ENCODE data around the gene COL15A1. TPM values are rescaled to one million over a fixed set of nuclear protein-coding genes. Genes with fewer than 3 reads are reported as not detected.
A peak's percentile ranks its signal among the peaks of the same experiment; 100 is the strongest.
"Not testable (repeated sequence)": the region's sequence is repeated elsewhere in the genome, so short reads cannot be mapped to it uniquely, and the experiment has no call there.

The COL15A1 gene
- not detected for total RNA-seq

DNA sequence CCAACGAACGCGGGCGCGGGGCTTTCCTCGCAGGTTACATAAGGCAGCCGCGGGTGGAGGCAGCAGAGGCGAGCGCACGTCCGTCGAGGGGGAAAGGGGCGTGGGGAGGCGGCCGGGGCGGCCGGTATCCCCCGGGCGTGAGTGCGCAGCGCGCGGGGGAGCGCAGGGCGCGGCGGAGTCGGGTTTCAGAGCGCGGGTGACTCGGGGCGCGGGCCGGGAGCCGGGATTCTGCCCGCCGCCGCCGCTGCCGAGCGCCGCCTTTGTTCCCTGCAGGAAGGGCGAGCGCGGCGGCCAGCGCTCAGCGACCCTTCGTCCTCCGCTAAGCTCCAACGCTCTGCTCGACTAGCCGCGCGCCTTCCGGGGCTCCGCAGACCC is at the start of gene COL15A1:
COL15A1 (plus strand) TSS at position 226 of the 375 bp plus-strand sequence. CDS start 155 bp downstream, outside the sequence.
- ChIA-PET POLR2A (no interaction called here), CTCF (interaction anchor here (0.6 kb wide), 1 partner anchor 30 kb away, joined by 3 read pairs; no protein-coding TSS in a partner anchor)
- intact Hi-C loops (cut with DNase I, micrococcal nuclease): no loop called here
- Mint-ChIP-seq H3K4me3 (peak within 1 kb of the TSS; percentile 46), H3K27me3 (peaks cover 55% of the 10 kb centered on the region), H3K9me3 (ENCODE audit: low read depth) (no peaks in the 10 kb centered on the region), H3K4me1 (peaks cover 6% of the 10 kb centered on the region), H3K27ac (no peak within 1 kb of the TSS), H3K36me3 (ENCODE audit: low read depth) (no peaks in the 10 kb centered on the region)
- no peak for ATAC-seq
- DNase-seq: no peak

DNA sequence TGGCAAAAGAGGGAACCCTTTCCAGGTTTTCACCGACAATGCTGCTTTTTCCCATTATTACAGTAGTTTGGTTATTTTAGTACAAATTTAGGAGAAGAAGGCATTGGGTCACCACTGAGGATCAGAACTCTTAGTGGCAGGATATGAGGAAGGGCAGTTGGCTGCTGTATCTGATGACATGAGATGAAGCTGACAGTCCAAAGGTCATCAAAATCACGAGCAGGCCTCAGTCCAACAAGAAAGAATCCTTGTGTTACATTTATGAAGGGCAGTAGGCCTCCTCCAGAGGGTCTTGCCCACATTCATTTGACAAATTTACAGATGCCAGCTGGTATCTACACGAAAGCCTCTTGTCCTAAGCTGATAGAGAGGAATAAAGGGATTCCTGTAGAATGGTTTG is 49.5 kb upstream of the COL15A1 start:
- H3K27ac Mint-ChIP-seq: no peak overlapping the region
- peaks cover 4% of the 10 kb centered on the region for H3K9me3 Mint-ChIP-seq (ENCODE audit: low read depth)

DNA sequence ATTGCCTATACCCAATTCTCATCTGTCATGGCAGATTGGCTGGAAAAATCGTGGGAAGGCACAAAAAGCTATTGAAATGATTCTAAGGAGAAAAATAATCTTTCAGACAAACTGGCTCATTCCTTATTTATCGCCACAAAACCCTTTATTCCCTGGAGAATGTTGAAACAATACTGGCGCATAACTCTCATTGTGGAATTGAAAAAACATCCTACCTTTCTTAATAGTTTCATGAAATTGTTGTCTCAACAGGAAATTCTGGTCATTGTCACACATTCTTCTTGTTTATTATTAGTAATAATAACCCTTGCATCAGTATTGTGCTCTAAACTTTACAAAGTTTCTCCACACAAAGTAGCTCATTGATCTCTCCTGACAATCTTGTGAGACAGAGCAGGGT is 48.9 kb upstream of the COL15A1 start:
- ChIA-PET POLR2A (no interaction called here), CTCF (interaction anchor here (0.8 to 2.4 kb wide), 2 partner anchors 47 to 104 kb away, joined by 5 to 8 read pairs; no protein-coding TSS in a partner anchor)
- Mint-ChIP-seq H3K27me3 (peaks cover 20% of the 10 kb centered on the region), H3K9me3 (ENCODE audit: low read depth) (peaks cover 4% of the 10 kb centered on the region), H3K4me1 (peaks cover 3% of the 10 kb centered on the region), H3K4me3 (no peak overlapping the region), H3K27ac (no peak overlapping the region), H3K36me3 (ENCODE audit: low read depth) (no peaks in the 10 kb centered on the region)
- intact Hi-C loops (cut with DNase I, micrococcal nuclease): no loop called here
- ATAC-seq: no peak
- DNase-seq: no peak

More for the DNA sequence above, 49.5 kb upstream of the COL15A1 start:
- no peak for ATAC-seq
- ChIA-PET POLR2A (no interaction called here), CTCF (interaction anchor here (0.8 to 2.4 kb wide), 2 partner anchors 47 to 104 kb away, joined by 5 to 8 read pairs; no protein-coding TSS in a partner anchor)
- Mint-ChIP-seq H3K4me3 (no peak overlapping the region), H3K4me1 (no peaks in the 10 kb centered on the region), H3K27me3 (peaks cover 20% of the 10 kb centered on the region), H3K36me3 (ENCODE audit: low read depth) (no peaks in the 10 kb centered on the region)
- intact Hi-C loops (cut with DNase I, micrococcal nuclease): no loop called here
- DNase-seq: no peak

DNA sequence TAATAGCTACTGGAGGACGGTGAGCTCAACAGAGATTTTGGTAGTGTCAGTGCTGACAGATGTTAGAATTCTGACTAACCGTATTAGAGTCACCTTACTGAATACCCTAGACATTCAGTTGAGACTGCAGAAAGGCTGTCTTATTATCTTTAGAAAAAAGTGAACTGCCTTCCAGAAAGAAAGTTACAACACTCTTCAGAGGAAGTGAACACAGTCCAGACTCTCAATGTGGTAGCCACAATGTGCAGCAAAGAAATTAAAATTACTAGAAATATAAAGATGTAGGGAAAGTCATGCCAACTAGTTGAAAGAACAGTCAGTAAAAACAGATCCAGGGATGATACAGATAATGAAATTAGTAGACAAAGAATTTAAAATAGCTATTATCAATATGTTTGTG is 47.1 kb upstream of the COL15A1 start:
- H3K9me3 Mint-ChIP-seq (ENCODE audit: low read depth): peaks cover 4% of the 10 kb centered on the region
- no peak overlapping the region for H3K4me3 Mint-ChIP-seq
- CTCF ChIA-PET: no interaction called here
- intact Hi-C loops (cut with DNase I, micrococcal nuclease): no loop called here
- no peaks in the 10 kb centered on the region for H3K36me3 Mint-ChIP-seq (ENCODE audit: low read depth)
- H3K27ac Mint-ChIP-seq: no peak overlapping the region
- H3K4me1 Mint-ChIP-seq: peaks cover 4% of the 10 kb centered on the region
- H3K27me3 Mint-ChIP-seq: peaks cover 17% of the 10 kb centered on the region
- POLR2A ChIA-PET: no interaction called here
- ATAC-seq: no peak
- no peak for DNase-seq

DNA sequence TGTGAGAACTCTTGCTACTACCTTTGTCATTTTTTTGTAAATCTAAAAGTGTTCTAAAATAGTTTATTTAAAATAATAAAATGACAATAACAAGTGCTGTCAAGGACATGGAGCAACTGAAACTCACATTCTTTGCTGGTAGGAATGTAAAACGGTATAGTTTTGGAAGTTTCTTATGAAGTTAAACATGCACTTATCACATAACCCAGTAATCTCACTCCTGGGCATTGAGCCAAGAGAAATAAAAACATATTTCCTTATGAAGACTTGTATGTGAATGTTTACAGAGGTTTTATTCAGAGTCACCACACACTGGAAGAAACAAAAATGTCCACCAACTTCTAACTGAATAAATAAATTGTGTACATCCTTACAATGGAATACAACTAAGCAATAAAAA is 46.0 kb upstream of the COL15A1 start:
- ATAC-seq: no peak
- Mint-ChIP-seq H3K27me3 (peaks cover 17% of the 10 kb centered on the region), H3K9me3 (ENCODE audit: low read depth) (peaks cover 4% of the 10 kb centered on the region), H3K27ac (no peak overlapping the region), H3K4me1 (peaks cover 4% of the 10 kb centered on the region), H3K36me3 (ENCODE audit: low read depth) (no peaks in the 10 kb centered on the region), H3K4me3 (no peak overlapping the region)
- ChIA-PET POLR2A (no interaction called here), CTCF (no interaction called here)
- no peak for DNase-seq
- intact Hi-C loops (cut with DNase I, micrococcal nuclease): no loop called here

DNA sequence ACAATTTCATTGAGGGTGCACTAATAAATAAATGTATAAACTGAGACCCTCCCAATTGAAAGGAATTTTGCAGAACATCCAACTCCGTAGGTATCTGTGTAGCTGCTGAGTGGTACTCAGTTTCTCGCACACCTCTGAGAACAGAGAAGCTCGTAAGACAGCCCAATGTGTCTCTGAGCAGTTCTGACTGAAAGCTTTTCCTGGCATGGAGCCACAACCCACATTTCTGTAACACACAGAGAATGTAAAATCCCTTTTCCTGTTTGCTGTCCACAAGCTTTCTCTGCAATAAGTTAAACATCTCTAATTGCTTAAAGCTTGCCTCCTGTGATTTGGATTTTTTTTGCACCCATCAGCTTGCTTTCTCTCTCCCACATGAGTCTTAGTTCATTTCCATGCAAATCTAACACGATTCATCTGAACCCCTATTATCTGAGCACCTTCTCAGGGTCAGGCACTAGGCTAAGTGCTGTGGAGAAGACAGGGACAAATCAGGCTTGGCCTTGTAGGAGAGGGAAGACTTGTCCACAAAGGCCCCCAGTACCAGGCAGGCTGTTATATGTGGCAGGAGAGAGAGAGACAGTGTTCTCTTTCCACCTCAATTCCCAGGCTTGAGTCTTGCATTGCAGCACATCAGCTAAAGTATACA is 44.2 kb upstream of the COL15A1 start:
- intact Hi-C loops (cut with DNase I, micrococcal nuclease): no loop called here
- CTCF ChIA-PET: interaction anchor here (0.6 to 1.4 kb wide), 5 partner anchors 17 to 365 kb away, joined by 3 to 4 read pairs (median 3); no protein-coding TSS in a partner anchor
- Mint-ChIP-seq H3K36me3 (ENCODE audit: low read depth) (no peaks in the 10 kb centered on the region), H3K27me3 (peaks cover 21% of the 10 kb centered on the region), H3K27ac (no peak overlapping the region), H3K4me1 (peaks cover 4% of the 10 kb centered on the region), H3K4me3 (no peak overlapping the region), H3K9me3 (ENCODE audit: low read depth) (peaks cover 4% of the 10 kb centered on the region)
- no peak for ATAC-seq
- DNase-seq: peak; percentile 38
- POLR2A ChIA-PET: interaction anchor here (0.6 kb wide), 1 partner anchor 390 kb away, joined by 5 read pairs; no protein-coding TSS in a partner anchor

DNA sequence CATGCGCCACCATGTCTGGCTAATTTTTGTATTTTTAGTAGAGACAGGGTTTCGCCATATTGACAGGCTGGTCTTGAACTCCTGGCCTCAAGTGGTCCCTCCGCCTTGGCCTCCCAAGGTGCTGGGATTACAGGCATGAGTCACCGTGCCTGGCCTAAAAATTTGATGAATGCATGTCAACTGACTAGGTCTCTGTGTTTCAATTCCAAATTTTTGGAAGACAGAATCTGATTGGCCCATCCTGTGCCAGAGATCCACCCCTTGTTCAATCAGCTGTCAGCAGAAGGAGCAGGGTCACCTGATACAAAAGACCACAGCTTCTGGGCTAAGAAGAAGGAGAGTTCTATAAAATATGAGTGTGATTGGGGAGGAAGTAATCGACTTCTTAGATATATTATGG is 43.5 kb upstream of the COL15A1 start:
- DNase-seq (no peak), ATAC-seq (no peak)
- intact Hi-C loops (cut with DNase I, micrococcal nuclease): no loop called here
- H3K36me3 Mint-ChIP-seq (ENCODE audit: low read depth): no peaks in the 10 kb centered on the region
- POLR2A ChIA-PET: no interaction called here
- peaks cover 17% of the 10 kb centered on the region for H3K27me3 Mint-ChIP-seq
- H3K4me3 Mint-ChIP-seq: no peak overlapping the region
- peaks cover 4% of the 10 kb centered on the region for H3K9me3 Mint-ChIP-seq (ENCODE audit: low read depth)
- CTCF ChIA-PET: interaction anchor here (1.1 kb wide), 1 partner anchor 20 kb away, joined by 3 read pairs; no protein-coding TSS in a partner anchor
- H3K27ac Mint-ChIP-seq: no peak overlapping the region
- peaks cover 4% of the 10 kb centered on the region for H3K4me1 Mint-ChIP-seq

DNA sequence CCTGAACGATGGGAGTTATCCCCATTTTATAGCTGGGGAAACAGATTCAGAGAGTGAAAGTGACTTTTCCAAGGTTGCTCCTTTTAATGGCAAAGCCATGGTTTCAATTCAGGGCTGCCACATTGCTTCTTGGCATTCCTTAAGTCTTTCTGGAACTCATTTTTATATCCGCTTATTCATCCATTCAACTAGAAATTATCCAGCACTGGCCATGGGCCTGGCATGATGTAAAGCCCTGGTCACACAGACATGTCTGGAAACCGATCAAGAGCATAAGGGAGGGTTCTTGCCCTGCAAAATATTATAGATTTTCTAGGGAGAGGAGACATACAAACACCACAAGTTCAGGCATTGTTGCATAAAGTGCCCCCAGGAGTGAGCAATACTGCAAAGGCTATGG is 43.0 kb upstream of the COL15A1 start:
- ChIA-PET CTCF (no interaction called here), POLR2A (no interaction called here)
- intact Hi-C loops (cut with DNase I, micrococcal nuclease): no loop called here
- no peaks in the 10 kb centered on the region for H3K36me3 Mint-ChIP-seq (ENCODE audit: low read depth)
- H3K4me1 Mint-ChIP-seq: peaks cover 4% of the 10 kb centered on the region
- DNase-seq: no peak
- no peak for ATAC-seq
- peaks cover 4% of the 10 kb centered on the region for H3K9me3 Mint-ChIP-seq (ENCODE audit: low read depth)
- H3K27ac Mint-ChIP-seq: no peak overlapping the region
- H3K27me3 Mint-ChIP-seq: peaks cover 14% of the 10 kb centered on the region
- H3K4me3 Mint-ChIP-seq: no peak overlapping the region

DNA sequence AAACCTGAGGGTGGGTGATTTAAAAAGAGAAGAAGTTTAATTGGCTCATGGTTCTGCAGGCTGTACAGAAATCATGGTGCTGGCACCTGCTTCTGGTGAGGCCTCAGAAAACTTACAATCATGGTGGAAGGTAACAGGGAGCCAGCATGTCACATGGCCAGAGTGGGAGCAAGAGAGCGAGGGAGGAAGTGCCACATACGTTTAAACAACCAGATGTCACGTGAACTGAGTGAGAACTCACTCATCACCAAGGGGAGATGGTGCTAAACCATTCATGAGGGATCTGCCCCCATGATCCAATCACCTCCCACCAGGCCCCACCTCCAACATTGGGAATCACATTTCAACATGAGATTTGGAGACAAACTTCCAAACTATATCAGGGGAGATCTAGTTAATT is 41.9 kb upstream of the COL15A1 start:
- H3K27ac Mint-ChIP-seq; H3K4me1 Mint-ChIP-seq; intact Hi-C loops (cut with DNase I, micrococcal nuclease); ATAC-seq; H3K4me3 Mint-ChIP-seq; DNase-seq; CTCF ChIA-PET; H3K9me3 Mint-ChIP-seq (ENCODE audit: low read depth); POLR2A ChIA-PET; H3K36me3 Mint-ChIP-seq (ENCODE audit: low read depth): not testable (repeated sequence)
- peaks cover 11% of the 10 kb centered on the region for H3K27me3 Mint-ChIP-seq

DNA sequence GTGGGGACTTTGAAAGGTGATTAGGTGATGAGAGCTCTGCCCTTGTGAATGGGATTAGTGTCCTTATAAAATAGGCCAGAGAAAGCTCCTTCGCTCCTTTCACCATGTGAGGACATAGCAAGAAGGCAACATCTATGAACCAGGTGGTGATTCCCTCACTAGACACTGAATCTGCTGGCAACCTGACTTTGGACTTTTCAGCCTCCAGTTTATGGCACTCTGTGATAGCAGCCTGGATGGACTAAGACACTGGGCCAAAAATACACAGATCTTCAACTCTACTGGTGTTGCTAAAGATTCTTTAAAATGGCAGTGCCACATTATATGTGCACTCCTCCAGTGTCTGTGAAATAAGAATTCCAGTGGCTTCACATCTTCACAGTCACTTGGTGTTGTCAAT is 41.2 kb upstream of the COL15A1 start:
- peaks cover 9% of the 10 kb centered on the region for H3K27me3 Mint-ChIP-seq
- POLR2A ChIA-PET: no interaction called here
- CTCF ChIA-PET: no interaction called here
- H3K9me3 Mint-ChIP-seq (ENCODE audit: low read depth): no peaks in the 10 kb centered on the region
- H3K4me3 Mint-ChIP-seq: no peak overlapping the region
- no peak overlapping the region for H3K27ac Mint-ChIP-seq
- intact Hi-C loops (cut with DNase I, micrococcal nuclease): no loop called here
- DNase-seq: no peak
- no peaks in the 10 kb centered on the region for H3K36me3 Mint-ChIP-seq (ENCODE audit: low read depth)
- ATAC-seq: no peak
- H3K4me1 Mint-ChIP-seq: peaks cover 4% of the 10 kb centered on the region

DNA sequence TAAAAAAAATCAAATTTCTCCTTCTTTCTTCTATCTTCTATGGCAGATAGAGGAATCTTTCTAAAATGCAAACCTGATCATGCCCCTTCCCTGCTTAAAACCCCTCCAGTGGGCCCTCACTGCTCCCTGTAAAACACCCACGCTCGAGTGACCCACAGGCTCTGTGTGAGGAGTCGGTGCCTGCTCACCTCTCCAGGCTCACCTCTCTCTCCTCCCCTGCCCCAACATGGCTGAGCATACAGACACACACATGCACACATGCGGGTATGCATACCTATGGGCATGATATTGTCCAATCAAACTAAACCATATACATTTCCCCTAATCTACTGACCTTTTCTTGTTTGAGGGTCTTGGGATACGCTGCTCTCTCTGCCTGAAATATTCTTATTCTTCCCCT is 40.8 kb upstream of the COL15A1 start:
- peaks cover 9% of the 10 kb centered on the region for H3K27me3 Mint-ChIP-seq
- intact Hi-C loops (cut with DNase I, micrococcal nuclease): no loop called here
- ATAC-seq (no peak), DNase-seq (no peak)
- ChIA-PET POLR2A (no interaction called here), CTCF (no interaction called here)
- no peak overlapping the region for H3K4me3 Mint-ChIP-seq
- no peak overlapping the region for H3K27ac Mint-ChIP-seq
- H3K36me3 Mint-ChIP-seq (ENCODE audit: low read depth): no peaks in the 10 kb centered on the region
- no peaks in the 10 kb centered on the region for H3K9me3 Mint-ChIP-seq (ENCODE audit: low read depth)
- H3K4me1 Mint-ChIP-seq: peaks cover 4% of the 10 kb centered on the region

DNA sequence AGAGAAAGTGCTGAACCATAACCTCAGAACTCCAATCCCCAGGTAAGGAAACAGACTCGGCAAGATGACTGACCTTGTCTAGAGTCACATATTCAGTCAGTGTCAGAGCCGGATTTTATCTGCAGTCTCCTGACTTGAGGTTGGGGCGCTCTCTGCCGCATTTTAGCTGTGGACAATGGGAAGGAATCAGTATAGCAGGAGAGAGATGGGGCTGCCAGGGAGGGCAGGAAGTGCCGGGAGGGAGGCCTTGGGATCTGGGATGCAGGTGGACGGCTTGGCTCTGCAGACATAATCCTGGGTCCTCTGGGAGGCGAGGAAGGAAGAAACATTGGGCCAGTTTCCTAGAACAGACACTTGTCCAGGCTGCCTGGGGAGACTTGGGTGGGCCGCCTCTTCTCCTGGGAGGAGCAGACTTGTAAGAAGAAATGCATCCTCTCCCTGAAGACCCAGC is 39.7 kb upstream of the COL15A1 start:
- POLR2A ChIA-PET: no interaction called here
- no peaks in the 10 kb centered on the region for H3K36me3 Mint-ChIP-seq (ENCODE audit: low read depth)
- peaks cover 4% of the 10 kb centered on the region for H3K4me1 Mint-ChIP-seq
- H3K27ac Mint-ChIP-seq: no peak overlapping the region
- peaks cover 6% of the 10 kb centered on the region for H3K27me3 Mint-ChIP-seq
- intact Hi-C loops (cut with DNase I, micrococcal nuclease): no loop called here
- CTCF ChIA-PET: no interaction called here
- no peaks in the 10 kb centered on the region for H3K9me3 Mint-ChIP-seq (ENCODE audit: low read depth)
- ATAC-seq (no peak), DNase-seq (no peak)
- H3K4me3 Mint-ChIP-seq: no peak overlapping the region

Data from activated CD4-positive, alpha-beta T cell treated with anti-CD3 and anti-CD28 coated beads for 36 hours (primary cell).